Measurements from ENCODE around the gene EIF2B5. TPM values are rescaled to one million over a fixed set of nuclear protein-coding genes. Genes with fewer than 3 reads are reported as not detected.

The EIF2B5 gene
- total and polyA plus RNA-seq, 3 donors from 2014 or later, result 36.7 to 48.1 (median 37.2) TPM

GRCh38 chr3:184174646-184175492, 39.7 kb downstream of the EIF2B5 start, which contains the start of gene AP2M1:
AP2M1 (plus strand) TSS chr3:184174855; CDS start chr3:184176994, 2,139 bp downstream.
- H3K36me3 ChIP-seq (ENCODE audit: low read depth, missing control alignments), result no peaks in the 10 kb centered on the region
- intact Hi-C loops (cut with DNase I; ENCODE audit: low total_unique reads), result no loop called here

GRCh38 chr3:184175506-184175905, 40.3 kb downstream of the EIF2B5 start:
- Histone ChIP-seq H3K27ac (peak overlapping the region; percentile 85 to 87), H3K27me3 (no peaks in the 10 kb centered on the region), H3K36me3 (ENCODE audit: low read depth, missing control alignments) (no peaks in the 10 kb centered on the region), H3K9me3 (no peaks in the 10 kb centered on the region), H3K4me1 (peaks cover 27% of the 10 kb centered on the region), H3K4me3 (peak overlapping the region; percentile 87 to 96)
- intact Hi-C loops (cut with DNase I; ENCODE audit: low total_unique reads), result no loop called here
- WGBS, 2 donors, result 10 to 13% methylated on average over 8 of the region's 8 CpGs
- no peak for TF ChIP-seq CTCF (IDR thresholded peaks at IDR 0.05)
- TF ChIP-seq POLR2A (IDR thresholded peaks at IDR 0.05), result no peak
- DNase-seq, result no peak

More at GRCh38 chr3:184174646-184175492, 39.7 kb downstream of the EIF2B5 start, which contains the start of gene AP2M1:
- peak within 1 kb of the TSS; percentile 87 to 96 for H3K4me3 ChIP-seq
- peak; percentile 99 for DNase-seq
- TF ChIP-seq CTCF (IDR thresholded peaks at IDR 0.05) (no peak), POLR2A (IDR thresholded peaks at IDR 0.05) (peak; percentile 69)
- H3K4me1 ChIP-seq, result peaks cover 27% of the 10 kb centered on the region
- WGBS, 2 donors, result 1% methylated on average over 34 to 73 of the region's 73 CpGs
- no peaks in the 10 kb centered on the region for H3K27me3 ChIP-seq
- no peaks in the 10 kb centered on the region for H3K9me3 ChIP-seq
- H3K27ac ChIP-seq, result peak within 1 kb of the TSS; percentile 85 to 87

GRCh38 chr3:184175981-184176376, 40.8 kb downstream of the EIF2B5 start:
- Histone ChIP-seq H3K27me3 (no peaks in the 10 kb centered on the region), H3K9me3 (no peaks in the 10 kb centered on the region), H3K27ac (peak overlapping the region; percentile 85 to 87), H3K4me3 (peak overlapping the region; percentile 6 to 87), H3K4me1 (peaks cover 27% of the 10 kb centered on the region), H3K36me3 (ENCODE audit: low read depth, missing control alignments) (peaks cover 1% of the 10 kb centered on the region)
- intact Hi-C loops (cut with DNase I; ENCODE audit: low total_unique reads), result no loop called here
- no peak for DNase-seq
- WGBS, 2 donors, result 18 to 23% methylated on average over 3 of the region's 3 CpGs
- TF ChIP-seq POLR2A (IDR thresholded peaks at IDR 0.05) (no peak), CTCF (IDR thresholded peaks at IDR 0.05) (no peak)

GRCh38 chr3:184176377-184177330, 41.5 kb downstream of the EIF2B5 start:
- no peak for TF ChIP-seq CTCF (IDR thresholded peaks at IDR 0.05)
- TF ChIP-seq POLR2A (IDR thresholded peaks at IDR 0.05), result no peak
- Histone ChIP-seq H3K9me3 (no peaks in the 10 kb centered on the region), H3K4me1 (peaks cover 27% of the 10 kb centered on the region), H3K4me3 (peak overlapping the region; percentile 6 to 87), H3K27me3 (no peaks in the 10 kb centered on the region), H3K27ac (peak overlapping the region; percentile 85 to 87), H3K36me3 (ENCODE audit: low read depth, missing control alignments) (peaks cover 6% of the 10 kb centered on the region)
- peak; percentile 68 for DNase-seq
- intact Hi-C loops (cut with DNase I; ENCODE audit: low total_unique reads), result no loop called here
- 5 to 28% methylated on average over 14 to 19 of the region's 19 CpGs for WGBS, 2 donors

Data from testis (tissue), 3 donors.